Upper lobe of left lung (tissue), 4 donors: ENCODE data around the gene STAG3.

Source experiments
- CTCF ChIP-seq, 6 experiments: fragments of 450-650 bp in 4 of 6; fragments of 200-600 bp in 2 of 6; sonication (generic) in 2 of 6; IDR thresholded peaks; one replicate each; pipeline ENCODE4 v1.5.1; 2016 to 2019; ENCODE audit warnings: antibody characterized with exemption in 6 of 6
- EP300 ChIP-seq, 4 donors: sonication (generic); formaldehyde crosslinking; IDR thresholded peaks; one replicate each; pipeline ENCODE4 v1.5.1; 2017; ENCODE audit warnings: antibody characterized with exemption in 4 of 4, control low read depth in 2 of 4
- POLR2A ChIP-seq, 4 donors: fragments of 450-650 bp; IDR thresholded peaks; one replicate each; pipeline ENCODE4 v1.5.1; 2016 to 2017; ENCODE audit warnings: antibody characterized with exemption in 4 of 4, mild to moderate bottlenecking in 2 of 4
- POLR2AphosphoS5 ChIP-seq, 2 donors: sonication (generic); formaldehyde crosslinking; IDR thresholded peaks; one replicate each; pipeline ENCODE4 v1.5.1; 2017; ENCODE audit warnings: antibody characterized with exemption in 2 of 2

GRCh38 chr7:100154651-100155491 lies 22.8 kb upstream of the STAG3 start:
- TF ChIP-seq CTCF (IDR thresholded peaks at IDR 0.05), result no peak
- TF ChIP-seq POLR2A (IDR thresholded peaks at IDR 0.05), result no peak
- TF ChIP-seq POLR2AphosphoS5 (IDR thresholded peaks at IDR 0.05), result no peak
- TF ChIP-seq EP300 (IDR thresholded peaks at IDR 0.05), result no peak
